NOMO-1 (cell line): ENCODE data around the gene VHLL.
A peak's percentile ranks its signal among the peaks of the same experiment; 100 is the strongest.

ENCODE experiments used
- DNase-seq, 2 experiments: peaks; one replicate each; lab custom pipeline; 2025; ENCODE audit not compliant: unreplicated experiment in 2 of 2; lab: John Stamatoyannopoulos, UW

The VHLL gene

GRCh38 chr1:156293098-156293434 lies 6.0 kb downstream of the VHLL start:
- DNase-seq = no peak

GRCh38 chr1:156291226-156292061 lies 7.7 kb downstream of the VHLL start:
- DNase-seq = no peak

- DNase-seq = no peak
These were observed 9.2 kb downstream of the VHLL start for GRCh38 chr1:156289857-156290256.

- DNase-seq = no peak
These were observed 13.0 kb downstream of the VHLL start for GRCh38 chr1:156286061-156286460.

- DNase-seq = no peak
These were observed 13.7 kb downstream of the VHLL start for GRCh38 chr1:156285437-156285836.

GRCh38 chr1:156284757-156285156 lies 14.3 kb downstream of the VHLL start:
- DNase-seq = no peak

GRCh38 chr1:156284112-156284511 lies 15.0 kb downstream of the VHLL start, which contains the start of gene TMEM79:
TSS of gene TMEM79 (plus strand) at chr1:156284325. CDS start at chr1:156285227, 902 bp downstream.
- DNase-seq = no peak

GRCh38 chr1:156283521-156283920 lies 15.6 kb downstream of the VHLL start:
- DNase-seq = no peak

- DNase-seq = peak; percentile 95 to 98
These were observed 16.5 kb downstream of the VHLL start, which contains the start of gene SMG5 for GRCh38 chr1:156282479-156283222. TSS of gene SMG5 (minus strand) at chr1:156282825. CDS start at chr1:156282680, 145 bp downstream.

GRCh38 chr1:156281693-156282478 lies 17.2 kb downstream of the VHLL start:
- DNase-seq = no peak

GRCh38 chr1:156281281-156281680 lies 17.8 kb downstream of the VHLL start:
- DNase-seq = peak; percentile 26 to 28

- DNase-seq = no peak
These were observed 19.3 kb downstream of the VHLL start for GRCh38 chr1:156279837-156280236.

GRCh38 chr1:156276966-156277381 lies 22.1 kb downstream of the VHLL start:
- DNase-seq = peak; percentile 34 to 41

GRCh38 chr1:156276532-156276931 lies 22.6 kb downstream of the VHLL start:
- peak; percentile 51 to 72 for DNase-seq

- DNase-seq = no peak
These were observed 28.8 kb downstream of the VHLL start for GRCh38 chr1:156270314-156270713.

GRCh38 chr1:156268336-156268735 lies 30.8 kb downstream of the VHLL start:
- DNase-seq = no peak

GRCh38 chr1:156266051-156266450 lies 33.1 kb downstream of the VHLL start:
- DNase-seq = no peak

GRCh38 chr1:156263288-156263655 lies 35.8 kb downstream of the VHLL start:
- no peak for DNase-seq

- DNase-seq = no peak
These were observed 36.4 kb downstream of the VHLL start for GRCh38 chr1:156262461-156263287.

- no peak for DNase-seq
These were observed 38.2 kb downstream of the VHLL start for GRCh38 chr1:156260896-156261295.
